Epithelial cell of prostate (primary cell): ENCODE data around the gene OR4Q2.
"Not testable (repeated sequence)": the region's sequence is repeated elsewhere in the genome, so short reads cannot be mapped to it uniquely, and the experiment has no call there.

Experiments
- DNase-seq: peaks from one replicate; pipeline ENCODE4 v3.0.0-alpha.2; 2011; ENCODE audit warnings: low read depth, low spot score
- H3K27ac ChIP-seq: fragments of 450-650 bp; 2 replicates; pipeline ENCODE4 v1.5.1; 2017; ENCODE audit warnings: mild to moderate bottlenecking

The OR4Q2 gene

DNA sequence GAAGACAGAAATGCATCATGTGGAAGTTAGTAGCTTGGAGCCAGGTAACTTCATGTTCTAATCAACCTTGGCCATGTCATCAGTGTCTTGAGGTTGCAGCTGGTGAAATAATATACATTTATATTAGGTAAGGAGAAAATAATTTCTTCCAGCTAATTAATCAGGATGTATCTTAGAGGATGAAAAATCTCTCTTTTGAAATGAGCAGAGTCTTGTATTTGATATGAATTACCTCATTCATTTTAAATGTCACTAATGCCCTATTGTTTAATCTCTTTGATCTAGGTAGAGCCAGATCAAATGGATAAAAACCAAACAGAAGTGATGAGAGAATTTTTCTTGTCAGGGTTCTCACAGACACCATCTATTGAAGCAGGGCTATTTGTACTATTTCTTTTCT is at the start of gene OR4Q2:
OR4Q2 (plus strand) TSS at position 301 of the 400 bp plus-strand sequence.
- H3K27ac ChIP-seq = no peak within 1 kb of the TSS
- DNase-seq = no peak

DNA sequence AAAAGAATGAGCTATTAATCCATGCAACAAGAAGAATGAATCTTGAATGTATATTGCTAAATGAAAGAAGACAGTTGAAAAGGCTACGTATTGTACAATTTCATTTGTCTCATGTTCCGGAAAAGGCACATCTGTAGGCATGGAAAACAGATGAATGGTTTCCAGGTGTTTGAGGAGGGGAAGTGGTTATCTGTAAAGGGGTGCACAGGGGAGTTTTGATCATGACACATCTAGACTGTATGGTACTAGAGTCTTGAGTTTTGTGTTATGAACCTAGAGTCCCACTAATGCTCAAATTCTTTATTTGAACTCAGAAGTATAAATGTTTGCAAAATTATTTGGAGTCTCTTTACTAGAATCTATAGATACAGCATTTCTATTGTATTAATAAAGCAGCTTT is 32.2 kb upstream of the OR4Q2 start:
- H3K27ac ChIP-seq, DNase-seq: not testable (repeated sequence)

DNA sequence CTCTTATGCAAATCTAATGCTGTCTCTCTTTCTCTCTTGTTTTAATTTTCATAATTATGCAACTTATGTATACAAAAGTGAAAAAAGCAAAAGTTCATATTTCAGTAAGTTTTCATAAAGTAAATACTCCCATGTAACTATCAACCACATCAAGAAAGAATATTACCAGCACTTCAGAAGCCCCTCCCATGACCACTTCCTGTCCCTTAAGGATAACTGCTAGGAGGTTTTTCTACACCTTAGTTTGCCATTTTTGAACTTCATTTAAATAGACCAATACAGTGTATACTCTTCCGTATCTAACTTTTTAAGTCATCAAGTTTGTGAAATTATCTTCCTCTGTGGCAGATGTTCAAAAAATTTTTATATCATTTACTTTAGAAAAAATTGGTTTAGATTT is 27.1 kb upstream of the OR4Q2 start:
- DNase-seq = no peak

DNA sequence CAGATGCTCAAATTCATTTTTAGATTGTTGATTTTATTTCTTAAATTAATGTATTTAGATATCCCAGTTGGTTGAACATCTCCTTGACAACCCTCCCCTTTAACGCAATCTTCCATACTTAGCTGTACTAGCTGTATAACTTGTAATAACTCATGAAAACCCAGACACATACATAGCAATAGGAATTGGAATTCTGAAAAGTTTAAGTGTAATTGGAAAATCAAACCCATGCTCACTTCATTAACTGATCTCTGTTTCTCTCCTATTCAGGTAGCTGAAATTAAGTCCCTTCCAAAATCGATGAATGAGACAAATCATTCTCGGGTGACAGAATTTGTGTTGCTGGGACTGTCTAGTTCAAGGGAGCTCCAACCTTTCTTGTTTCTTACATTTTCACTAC is 26.7 kb upstream of the OR4Q2 start, which contains the start of gene OR4K15:
OR4K15 (plus strand) TSS at position 301 of the 400 bp plus-strand sequence; CDS start at position 301, 0 bp downstream.
- no peak for DNase-seq
- no peak within 1 kb of the TSS for H3K27ac ChIP-seq

More for the DNA sequence above, 27.1 kb upstream of the OR4Q2 start:
- no peak overlapping the region for H3K27ac ChIP-seq

DNA sequence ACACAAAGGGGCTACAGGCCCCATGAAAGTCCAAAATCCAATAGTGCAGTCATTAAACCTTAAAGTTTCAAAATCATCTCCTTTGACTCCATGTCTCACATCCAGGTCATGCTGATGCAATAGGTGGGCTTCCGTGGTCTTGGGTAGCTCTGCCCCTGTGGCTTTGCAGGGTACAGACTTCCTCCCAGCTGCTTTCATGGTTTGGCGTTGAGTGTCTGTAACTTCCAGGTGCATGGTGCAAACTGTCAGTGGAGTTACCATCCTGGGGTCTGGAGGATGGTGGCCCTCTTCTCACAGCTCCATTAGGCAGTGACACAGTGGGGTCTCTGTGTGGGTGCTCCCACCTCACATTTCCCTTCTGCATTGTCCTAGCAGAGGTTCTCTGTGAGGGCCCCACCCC is 8.5 kb upstream of the OR4Q2 start:
- no peak overlapping the region for H3K27ac ChIP-seq
- no peak for DNase-seq

DNA sequence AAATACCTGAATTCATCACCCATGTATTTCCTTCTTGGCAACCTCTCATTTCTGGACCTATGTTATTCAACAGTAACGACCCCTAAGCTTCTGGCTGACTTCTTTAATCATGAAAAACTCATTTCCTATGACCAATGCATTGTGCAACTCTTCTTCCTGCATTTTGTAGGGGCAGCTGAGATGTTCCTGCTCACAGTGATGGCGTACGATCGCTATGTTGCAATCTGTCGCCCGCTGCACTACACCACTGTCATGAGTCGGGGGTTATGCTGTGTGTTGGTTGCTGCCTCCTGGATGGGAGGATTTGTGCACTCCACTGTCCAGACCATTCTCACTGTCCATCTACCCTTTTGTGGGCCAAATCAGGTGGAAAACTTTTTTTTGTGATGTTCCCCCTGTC is 356 bp downstream of the OR4Q2 start:
- H3K27ac ChIP-seq = no peak overlapping the region
- DNase-seq = no peak

DNA sequence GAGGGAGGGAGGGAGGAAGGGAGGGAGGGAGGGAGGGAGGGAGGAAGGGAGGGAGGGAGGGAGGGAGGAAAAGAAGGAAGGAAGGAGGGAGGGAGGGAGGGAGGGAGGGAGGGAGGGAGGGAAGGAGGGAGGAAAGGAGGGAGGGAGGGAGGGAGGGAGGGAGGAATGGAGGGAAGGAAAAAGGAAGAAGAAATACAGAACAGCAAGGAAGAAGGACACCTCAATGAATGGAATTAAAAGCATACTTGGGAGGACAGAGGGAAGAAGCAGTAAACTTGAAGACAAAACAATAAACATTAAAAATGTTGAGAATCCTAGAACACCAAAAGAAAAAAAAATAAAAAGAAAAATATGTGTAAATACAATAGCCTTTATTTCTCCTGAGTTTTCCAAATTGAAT is 6.2 kb downstream of the OR4Q2 start:
- DNase-seq = no peak
- no peak overlapping the region for H3K27ac ChIP-seq

DNA sequence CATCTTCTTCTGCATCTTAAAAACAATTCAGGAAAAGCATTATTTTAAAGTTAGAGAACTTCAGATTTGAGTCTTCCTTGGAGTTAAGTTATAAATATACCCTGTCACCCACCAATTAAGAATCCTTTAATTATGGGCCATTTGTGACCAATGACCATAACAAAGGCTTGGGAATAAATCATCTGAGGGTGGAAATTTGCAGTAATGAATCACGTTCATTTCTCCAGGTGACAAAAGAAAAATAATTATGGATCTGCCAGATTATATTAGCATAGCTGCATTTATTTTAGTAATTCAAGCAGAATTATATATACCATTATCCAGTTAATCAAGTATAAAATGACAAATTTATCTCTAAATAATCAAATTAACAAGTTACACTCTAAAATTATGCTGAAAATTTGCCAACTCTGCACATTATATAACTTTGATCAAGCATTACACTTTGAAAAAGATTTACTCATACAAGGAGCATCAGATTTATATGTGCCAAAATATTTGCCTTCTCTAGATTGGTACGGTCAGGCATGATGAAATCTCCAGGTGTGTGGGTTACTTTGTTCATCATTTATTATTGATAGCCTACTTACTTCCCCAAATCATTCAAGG is 17.4 kb downstream of the OR4Q2 start, which contains the start of gene OR4K14:
OR4K14 (minus strand) TSS at position 51 of the 609 bp plus-strand sequence. CDS start 4,114 bp downstream, outside the sequence.
- no peak for DNase-seq
- no peak within 1 kb of the TSS for H3K27ac ChIP-seq

DNA sequence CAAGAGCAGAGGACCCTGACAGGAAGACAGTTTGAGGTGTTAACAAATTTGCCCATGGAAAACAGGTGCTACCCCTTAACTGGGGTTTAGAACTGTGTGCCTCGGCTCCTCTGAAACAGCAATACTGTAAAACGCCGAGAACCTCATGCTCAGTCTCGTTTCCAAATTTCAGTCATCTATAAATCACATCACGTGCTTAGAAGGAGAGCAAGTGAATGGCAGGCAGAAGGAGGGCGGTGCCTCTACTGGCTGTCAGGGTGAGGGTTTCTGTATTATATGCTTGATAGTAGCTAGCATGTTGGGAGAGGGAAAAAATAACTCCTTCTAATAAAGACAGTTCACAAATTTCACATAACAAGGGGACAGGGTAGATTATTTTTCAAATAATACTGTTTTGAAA is 29.1 kb downstream of the OR4Q2 start:
- H3K27ac ChIP-seq = no peak overlapping the region
- DNase-seq = no peak

DNA sequence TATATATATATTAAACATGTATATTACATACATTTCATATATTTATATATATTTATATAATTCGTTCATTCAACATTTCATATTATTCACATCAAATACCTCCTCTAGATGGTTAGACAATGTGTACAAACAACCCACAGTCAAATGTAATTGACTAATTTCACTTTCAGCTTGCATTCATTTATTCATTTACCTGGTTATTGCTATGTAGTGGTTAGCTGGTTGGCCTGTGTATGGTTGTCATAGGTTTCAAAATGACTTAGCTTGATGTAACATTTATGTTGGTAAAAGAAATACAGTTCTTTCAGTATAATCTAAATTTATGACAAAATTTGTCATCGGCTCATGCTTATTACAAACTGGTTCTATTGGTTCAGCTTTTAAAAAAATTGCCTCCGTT is 33.5 kb downstream of the OR4Q2 start:
- H3K27ac ChIP-seq = no peak overlapping the region
- no peak for DNase-seq

DNA sequence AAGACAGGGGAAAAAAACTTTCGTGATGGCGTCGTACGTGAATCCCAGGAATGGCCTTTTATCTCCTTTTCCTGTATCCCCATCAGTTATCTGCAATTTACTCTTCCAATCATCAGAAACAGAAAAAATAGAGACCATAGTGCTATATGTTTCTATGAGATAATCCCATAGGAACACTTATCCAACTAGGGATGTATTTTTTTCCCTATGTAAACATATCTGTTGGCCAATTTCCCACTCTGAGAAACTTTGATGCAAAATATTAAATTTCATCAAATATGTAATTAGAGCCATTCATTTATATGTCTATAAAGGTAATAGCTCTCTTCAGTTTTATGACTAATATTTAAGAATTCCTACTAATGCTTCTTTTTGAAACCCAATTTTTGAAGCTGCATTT is 34.0 kb downstream of the OR4Q2 start, which contains the start of gene OR4K13:
OR4K13 (minus strand) TSS at position 101 of the 400 bp plus-strand sequence. CDS start 1,280 bp downstream, outside the sequence.
- no peak within 1 kb of the TSS for H3K27ac ChIP-seq
- no peak for DNase-seq

DNA sequence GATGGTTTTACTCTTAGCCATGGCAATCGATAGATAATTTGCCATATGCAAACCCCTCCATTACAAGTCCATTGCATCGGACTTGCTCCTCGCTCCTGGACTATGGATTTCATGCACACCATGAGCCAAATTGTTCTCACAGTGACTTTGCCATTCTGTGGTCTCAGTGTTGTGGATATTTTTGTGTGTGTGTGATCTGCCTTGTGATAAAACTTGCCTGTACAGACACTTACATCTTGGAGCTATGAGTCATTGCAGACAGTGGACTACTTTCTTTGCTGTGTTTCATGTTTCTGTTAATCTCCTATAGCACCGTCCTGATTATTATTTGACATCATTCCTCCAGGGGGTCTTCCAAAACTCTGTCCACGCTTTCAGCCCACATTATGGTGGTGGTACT is 42.3 kb downstream of the OR4Q2 start:
- H3K27ac ChIP-seq = no peak overlapping the region
- DNase-seq = no peak

DNA sequence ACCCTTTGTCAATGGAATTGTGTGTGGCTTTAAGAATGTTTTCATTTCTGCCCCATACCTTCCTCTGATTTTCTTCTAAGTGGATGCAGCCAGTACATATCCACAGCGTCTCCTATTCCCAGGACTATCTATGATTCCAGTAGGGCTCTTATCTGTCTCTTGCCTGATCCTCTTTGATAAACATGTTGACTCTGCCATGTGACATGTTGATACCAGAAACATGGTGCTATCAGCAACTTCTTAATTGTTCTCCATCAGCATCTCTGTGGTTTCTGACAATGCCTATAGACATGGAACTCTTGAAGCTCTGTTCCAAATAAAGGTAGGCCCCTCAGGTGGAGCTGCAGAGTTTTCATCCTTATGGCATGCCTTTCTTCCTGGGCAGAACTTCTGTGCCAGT is 46.2 kb downstream of the OR4Q2 start:
- DNase-seq = no peak
- no peak overlapping the region for H3K27ac ChIP-seq
